HG02870 (cell line): ENCODE results near the gene SGMS1.
A peak's percentile ranks its signal among the peaks of the same experiment; 100 is the strongest.

ENCODE experiments used
- ATAC-seq: cut with Tn5 transposase; IDR thresholded peaks from one replicate; pipeline ENCODE4 v1.9.1; 2021; ENCODE audit warnings: mild to moderate bottlenecking, moderate library complexity; ENCODE audit not compliant: unreplicated experiment

Gene SGMS1

DNA sequence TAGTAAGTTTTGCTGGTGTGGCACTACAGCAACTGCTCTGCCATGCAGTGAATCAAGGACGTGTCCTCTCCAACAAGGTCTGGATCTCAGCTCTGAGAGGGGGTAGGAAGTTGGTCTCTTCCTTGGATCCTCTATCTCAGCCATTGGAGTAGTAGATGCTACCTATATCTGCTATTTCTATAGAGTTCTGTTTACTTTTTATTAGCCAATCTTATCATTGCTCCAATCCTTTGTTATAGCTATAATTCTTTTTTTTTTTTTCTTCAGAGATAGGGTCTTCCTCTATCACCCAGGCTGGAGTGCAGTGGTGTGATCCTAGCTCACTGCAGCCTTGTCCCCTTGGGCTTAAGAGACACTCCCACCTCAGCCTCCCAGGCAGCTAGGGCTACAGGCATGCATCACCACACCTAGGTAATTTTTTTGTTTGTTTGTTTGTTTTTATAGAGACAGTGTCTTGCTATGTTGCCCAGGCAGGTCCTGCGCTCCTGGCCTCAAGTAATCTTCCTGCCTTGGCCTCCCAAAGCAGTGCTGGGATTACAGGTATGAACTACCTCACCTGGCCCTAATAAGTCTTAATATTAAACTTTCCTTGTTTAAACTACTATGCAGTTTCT lies 217.2 kb downstream of the SGMS1 start:
- no peak for ATAC-seq

DNA sequence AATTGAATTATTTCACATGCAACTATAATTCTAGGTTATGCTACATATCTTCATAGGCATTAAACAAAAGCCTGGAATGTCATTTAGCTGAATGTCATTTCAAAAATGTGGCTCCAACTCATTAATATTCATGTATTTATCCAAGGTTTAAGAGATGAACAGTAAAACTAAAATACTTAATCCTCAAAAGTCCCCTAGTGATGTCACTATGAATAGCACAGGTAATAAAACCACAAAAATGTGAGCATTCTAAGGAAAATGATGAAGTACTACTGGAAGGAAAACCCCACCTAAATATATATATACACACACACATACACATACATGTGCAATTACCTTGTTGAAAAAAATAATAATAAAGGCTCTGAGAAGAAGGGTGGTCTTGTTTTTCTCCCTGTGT lies 218.0 kb downstream of the SGMS1 start:
- no peak for ATAC-seq

DNA sequence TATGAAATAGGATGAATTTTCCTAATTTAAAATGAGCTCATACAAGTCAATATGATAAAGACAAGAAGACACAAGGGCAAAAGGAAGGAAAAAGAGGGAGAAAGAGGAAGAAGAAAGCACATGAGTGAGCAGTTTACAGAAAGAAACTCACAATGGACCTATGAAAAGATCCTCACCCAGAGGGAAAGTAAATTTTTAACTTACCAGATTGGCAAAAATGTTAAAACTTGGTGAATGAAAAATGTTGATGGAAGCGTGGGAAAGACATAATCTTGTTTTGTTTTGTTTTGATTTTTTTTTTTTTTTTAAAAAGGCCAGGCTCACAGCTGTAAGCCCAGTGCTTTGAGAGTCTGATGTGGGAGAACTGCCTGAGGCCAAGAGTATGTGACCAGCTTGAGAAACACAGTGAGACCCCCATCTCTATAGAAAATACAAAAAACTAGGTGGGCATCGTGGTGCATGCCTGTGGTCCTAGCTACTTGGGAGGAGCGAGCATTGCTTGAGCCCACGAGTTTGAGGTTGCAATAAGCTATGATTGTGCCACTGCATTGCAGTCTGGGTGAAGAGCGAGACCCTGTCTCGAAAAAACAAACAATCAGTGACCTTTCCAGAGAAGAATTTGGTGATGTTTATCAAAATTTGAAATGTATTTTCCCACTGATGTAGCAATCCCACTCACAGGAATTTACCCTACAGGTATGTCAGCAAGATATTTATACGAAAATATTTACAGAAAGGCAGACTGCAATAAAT lies 219.6 kb downstream of the SGMS1 start:
- ATAC-seq: no peak

DNA sequence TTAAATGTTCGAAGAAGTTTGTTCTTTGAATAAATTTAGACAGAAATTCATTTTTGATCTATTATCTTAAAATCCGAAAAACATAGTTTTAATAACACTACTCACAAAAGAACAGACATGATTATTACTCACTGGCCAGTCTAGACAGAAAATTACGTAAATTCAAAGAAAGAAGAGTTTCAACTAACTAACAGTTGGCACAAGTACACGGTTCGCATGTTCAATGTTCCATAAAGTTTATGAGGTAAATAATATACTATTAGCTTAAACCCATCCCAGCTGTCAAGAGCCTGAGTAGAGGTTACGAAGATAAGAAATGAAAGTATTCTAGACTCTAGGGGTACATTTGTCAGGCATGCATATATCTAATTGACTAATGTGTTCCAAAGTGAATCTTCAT lies 220.7 kb downstream of the SGMS1 start:
- ATAC-seq: no peak

DNA sequence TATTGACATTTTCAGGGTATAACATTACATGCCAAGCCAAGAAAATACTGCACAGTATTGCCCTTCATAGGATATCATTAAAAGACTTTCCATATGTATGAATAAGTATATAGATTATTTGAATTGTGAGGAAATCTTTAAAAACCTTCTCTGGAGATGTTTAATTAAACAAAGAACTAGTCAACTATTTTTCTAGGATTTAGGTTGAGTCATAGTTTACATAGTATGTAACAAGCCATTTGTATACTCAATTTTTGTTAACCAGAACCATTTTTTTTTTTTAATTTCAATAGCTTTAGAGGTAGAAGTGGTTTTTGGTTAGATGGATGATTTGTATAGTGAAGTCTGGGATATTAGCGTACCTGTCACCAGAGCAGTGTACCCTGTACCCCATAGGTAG lies 221.3 kb downstream of the SGMS1 start:
- ATAC-seq: no peak

DNA sequence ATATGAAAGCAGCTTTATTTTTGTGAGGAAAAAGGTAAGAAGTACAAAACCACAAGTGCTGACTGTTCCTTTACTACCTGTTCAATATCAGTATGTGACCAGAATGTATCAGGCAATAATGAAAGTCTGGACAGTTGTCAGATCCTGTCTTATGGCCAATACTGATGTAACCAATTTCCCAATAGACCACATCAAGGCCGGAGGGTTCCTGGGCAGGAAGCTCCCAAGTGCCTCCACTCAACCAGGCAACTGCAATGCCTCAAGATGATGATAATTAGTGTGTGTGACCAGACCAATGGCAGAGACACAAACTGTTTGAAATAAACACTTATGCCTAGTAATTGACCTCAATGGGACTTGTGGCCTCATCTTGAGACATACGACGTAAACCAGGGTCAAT lies 223.1 kb downstream of the SGMS1 start:
- no peak for ATAC-seq

DNA sequence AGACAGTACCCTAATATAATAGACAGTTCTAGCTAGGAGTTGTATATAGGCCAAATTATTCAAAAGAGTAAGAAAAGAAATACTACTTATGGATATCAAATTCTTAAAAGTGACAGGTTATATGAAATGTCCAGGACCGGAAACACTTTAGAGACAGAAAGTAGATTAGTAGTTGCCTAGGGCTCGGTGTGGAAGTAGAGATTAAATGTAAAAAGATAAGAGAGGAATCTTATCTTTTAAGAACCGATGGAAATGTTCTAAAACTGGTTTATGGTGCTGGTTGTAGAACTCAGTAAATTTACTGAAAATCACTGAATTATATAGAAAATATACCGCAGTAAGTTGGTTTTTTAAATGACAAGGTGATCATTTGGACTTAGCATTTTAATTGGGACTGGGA lies 224.9 kb downstream of the SGMS1 start:
- no peak for ATAC-seq

DNA sequence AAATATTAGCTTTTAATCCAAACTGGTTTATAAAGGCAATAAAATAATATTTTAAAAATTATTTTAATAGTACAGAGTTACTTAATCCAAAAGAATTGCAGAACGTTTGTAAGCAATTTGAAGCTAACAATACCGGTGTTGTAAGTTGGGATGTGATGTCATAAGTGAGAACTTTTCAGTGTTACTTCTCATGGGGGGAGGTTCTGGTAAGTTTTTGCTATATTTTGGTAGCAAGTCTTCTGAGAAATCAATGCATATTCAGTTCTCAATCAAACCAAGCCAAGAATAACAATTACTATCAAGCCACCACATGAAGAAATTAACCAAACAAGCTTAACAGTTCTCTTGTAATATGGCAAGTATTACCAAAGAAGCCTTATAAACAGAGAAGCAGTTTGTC lies 225.4 kb downstream of the SGMS1 start:
- no peak for ATAC-seq

DNA sequence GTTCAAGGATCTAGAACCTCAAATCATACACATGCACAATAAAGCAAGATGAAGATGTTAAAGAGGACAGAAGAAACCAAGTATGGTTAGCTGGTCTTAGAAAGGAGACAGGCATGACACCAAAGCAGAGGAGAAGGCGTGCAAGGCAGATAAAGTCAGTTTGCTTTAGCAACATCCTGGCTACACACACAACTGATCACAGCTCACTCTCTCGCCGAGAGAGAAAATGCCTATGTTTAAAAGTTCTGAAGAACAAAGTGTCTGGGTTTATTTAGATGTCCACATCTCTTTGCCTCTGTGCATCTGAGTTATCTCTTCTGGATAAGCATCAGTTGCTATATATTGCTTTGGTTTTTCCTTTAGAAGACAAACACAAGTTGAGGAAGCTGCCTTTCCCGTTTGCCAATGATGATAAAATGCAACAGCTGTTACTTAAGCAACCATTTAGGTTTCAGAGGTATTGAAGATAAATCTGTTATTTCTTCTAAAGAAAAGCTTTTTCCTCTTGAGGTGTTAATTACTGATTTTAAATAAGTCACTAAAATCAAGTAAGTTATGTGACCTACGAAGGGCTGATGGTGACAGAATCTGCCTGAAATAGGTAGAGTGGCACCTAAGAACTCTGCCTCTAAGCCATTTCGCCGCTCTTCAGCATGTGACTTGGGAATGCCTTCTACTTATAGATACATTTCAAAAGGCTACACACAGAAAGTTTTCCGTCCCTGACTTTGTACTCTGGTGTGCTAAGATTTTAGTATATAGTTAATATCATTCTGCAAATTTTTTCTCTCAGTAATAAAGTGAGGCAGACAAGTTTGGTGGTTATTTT lies 226.2 kb downstream of the SGMS1 start:
- peak; percentile 40 for ATAC-seq

DNA sequence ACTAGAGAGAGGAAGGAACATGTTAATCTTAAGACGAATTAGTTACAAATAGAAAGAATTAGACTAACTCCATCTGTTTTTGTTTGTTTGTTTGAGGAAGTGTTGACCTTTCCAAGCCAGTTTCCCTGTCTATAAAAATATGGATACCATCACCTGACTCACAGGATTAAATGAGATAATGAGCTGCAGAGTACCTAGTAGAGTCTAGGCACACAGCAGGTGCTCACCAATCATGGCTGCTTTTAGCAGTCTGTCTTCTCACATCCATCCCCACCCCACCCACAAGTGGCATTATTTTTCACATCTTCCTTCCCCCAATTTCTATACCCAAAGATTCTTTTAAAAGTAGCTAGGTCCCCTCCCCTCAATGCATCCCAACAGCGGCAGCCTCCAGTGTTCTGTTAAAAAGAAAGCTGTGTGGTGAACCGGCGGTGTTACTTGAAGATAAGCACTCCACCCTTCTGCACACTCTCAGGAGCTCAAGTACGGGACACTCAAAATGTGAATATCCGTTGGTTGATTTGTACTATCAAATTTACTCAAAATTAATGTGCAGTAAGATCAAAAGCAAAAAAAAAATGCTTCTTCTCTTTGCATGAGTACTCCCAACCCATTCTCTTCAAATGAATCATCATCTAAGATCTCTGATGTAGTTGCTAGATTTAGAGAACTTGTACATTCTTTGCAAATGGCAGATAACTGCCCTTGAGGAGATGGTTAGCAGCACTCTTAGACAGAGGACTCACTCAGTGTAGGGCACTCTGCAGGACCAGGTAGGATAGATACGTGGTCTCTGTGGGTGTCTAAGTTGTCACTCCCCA lies 227.1 kb downstream of the SGMS1 start:
- ATAC-seq: peak; percentile 86

DNA sequence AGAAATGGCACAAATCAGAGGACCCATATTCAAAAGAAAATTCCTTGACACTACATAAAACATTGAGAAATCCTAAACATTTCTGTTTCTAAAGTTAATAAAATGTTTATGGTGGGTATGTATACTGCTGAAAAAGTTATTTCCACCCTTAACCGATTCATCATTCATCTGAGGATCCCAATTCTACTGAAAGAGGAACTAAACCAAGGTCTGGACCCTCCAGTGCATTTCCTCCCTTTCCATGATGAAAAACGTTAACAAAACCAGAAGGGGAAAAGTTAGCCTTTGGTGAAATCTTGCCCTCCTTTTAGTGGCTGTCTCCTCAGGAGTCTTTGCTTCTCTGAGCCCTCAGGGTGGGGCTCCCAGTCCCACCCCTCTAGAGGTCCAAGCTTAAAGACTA lies 227.9 kb downstream of the SGMS1 start:
- no peak for ATAC-seq

DNA sequence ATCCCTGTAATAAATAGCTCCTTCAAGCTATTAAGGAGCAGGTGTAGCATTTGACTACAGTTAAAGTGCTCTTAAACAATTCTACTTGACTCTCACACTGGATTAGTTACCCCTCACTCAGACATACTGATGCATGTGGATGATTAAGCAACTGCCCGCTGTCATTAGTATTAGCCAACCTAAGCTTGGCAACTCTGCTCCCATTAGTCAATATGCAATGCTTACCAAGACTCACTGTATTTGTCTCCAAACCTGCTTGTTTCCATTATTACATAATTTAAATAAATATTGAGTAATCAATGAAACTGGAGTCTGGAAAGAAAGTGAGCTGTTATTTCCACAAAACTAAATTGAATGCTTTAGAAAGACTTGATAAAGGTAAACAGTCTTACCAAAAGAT lies 228.5 kb downstream of the SGMS1 start:
- no peak for ATAC-seq

DNA sequence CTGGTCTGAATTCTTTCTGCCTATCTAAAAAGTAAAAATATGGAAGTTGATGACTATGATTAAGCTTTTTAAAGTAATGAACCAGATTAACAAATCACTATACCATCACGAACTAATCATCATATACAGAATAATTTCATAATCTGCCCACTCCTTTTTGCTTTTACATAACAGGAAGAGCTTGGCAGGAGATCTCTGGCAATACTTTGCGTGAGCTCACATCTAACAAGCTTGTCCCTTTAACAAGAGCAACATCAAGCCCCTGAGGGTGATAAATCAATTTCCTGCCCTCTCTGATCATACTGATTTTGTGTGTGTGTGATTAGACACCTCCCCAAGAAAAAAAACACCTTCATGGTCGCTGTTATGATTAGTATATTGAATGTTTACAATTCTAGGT lies 228.9 kb downstream of the SGMS1 start:
- no peak for ATAC-seq

DNA sequence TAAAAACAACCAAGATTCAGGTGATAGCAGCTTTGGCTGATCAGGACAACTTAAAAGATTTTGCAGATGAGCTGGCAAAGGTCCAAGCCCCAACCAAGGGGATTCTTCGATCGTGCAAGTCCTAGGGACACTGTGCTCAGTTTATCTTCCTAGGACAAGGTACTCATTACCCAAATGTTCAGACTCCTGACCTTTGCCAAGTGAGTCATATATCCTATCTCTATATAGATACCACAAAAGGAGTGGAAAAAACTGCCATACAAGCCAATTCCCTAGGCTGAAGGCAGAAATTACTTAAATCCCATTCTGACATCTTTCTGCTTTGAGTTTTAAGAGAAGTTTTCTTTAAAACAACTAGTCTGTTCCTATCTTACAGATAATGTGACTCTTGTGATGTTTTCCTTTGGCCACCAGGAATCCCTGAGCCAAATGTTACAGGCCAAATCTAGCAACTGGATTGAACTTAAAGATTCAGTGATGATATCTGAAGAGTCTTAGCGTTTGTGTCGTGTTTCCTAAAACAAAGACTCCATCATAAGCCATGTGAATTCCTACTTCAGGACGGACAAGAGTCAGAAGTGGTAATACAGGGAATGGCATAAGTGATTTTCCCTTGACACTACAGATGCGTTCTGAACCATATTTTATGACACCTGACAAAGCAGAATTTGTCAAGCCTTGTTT lies 229.8 kb downstream of the SGMS1 start:
- ATAC-seq: no peak

DNA sequence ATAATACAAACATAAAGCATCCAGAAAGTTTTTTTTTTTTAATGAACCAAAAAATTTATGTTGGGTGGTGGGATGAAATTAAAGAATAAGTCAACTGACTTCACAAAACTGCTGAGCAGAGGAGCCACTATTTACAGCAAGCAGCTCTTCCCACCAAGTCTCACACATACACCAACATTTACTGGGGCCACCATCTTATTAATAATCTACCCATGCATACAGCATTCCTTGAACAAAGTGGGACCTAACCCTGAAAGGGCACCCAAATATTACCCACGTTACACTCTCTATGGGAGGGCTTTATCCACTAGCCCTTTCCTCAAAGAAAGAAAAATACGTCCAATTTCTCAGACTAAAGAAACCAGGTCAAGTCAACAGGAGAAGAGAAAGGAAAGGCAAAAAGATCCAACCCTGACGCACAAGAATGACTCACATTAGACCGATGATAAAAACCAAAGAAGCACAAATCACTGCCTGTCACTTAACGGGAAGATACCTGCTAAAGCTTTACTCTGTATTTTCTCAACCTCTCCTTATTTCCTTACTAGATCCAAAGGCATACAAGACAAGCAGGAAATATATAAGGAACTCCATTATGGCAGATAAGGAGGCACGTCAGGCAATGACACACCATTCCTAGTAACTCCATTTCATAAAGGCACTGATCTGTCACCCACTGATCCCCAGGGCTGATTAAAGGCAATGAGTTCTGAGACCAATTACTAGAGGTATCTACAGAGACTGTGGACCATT lies 230.6 kb downstream of the SGMS1 start:
- no peak for ATAC-seq

DNA sequence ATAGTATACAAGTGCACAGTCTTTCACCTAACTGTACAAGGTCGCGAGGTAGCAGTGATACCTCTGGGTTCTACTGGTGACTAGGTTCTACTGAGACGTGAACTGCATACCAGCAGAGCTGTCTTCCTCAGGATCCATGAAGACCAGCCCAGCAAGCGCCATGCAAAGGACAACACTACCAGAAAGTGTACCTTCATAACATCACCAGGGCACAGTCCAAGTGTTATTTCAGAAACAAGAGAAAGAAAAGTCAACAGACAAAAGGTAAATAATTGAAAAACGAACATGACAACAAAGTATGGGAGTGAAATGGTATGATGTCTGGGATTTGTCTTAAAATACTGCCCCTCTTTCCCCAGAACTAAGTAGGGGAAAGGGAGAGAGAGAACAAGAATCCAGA lies 231.3 kb downstream of the SGMS1 start:
- ATAC-seq: no peak

DNA sequence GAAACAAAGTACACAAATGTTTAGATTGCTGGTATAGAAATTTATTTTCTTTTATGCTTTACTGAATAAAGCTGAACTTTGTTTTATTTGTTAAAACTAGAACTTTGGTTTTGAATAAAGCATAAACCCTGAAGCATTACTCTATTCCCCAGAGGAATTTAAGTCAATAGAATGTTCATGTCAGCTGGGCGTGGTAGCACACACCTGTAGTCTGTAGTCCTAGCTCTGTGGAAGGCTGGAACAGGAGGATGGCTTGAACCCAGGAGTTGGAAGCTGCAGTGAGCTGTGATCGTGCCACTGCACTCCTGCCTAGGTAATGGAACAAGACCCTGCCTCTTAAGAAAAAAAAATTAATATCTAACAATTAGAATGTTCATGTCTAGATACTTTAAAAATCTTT lies 233.5 kb downstream of the SGMS1 start:
- no peak for ATAC-seq

DNA sequence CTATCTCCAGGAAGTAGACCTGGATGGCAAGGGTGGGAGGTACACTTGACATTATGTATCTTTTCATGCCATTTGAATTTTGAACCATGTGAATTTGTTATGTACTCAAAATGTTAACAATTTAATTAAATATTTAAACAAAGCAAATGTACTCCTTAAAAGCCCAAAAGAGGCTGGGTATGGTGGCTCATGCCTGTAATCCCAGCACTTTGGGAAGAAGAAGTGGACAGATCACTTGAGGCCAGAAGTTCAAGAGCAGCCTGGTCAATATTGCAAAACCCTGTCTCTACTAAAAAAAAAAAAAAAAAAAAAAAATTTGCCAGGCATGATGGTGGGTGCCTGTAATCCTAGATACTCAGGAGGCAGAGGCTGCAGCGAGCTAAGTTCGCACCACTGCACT lies 235.6 kb downstream of the SGMS1 start:
- no peak for ATAC-seq

DNA sequence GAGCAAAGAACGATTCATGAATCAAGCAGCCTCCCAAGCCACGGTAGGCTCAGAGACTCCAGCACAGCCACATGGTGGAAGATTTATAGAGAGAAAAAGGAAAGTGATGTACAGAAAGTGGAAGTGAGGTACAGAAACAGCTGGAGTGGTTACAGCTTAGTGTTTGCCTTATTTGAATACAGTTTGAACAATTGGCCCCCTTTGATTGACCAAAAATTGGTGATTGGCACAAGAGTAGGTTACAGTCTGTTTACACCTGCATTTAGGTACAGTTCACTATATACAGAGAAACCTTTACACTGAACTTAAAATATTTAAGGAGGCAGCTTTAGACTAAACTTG lies 236.1 kb downstream of the SGMS1 start:
- ATAC-seq: no peak
